Umbilical cord (tissue), 2 donors: ENCODE data around the gene TPSB2. TPM values are rescaled to one million over a fixed set of nuclear protein-coding genes. Genes with fewer than 3 reads are reported as not detected.
"Not testable (repeated sequence)": the region's sequence is repeated elsewhere in the genome, so short reads cannot be mapped to it uniquely, and the experiment has no call there.

Experiments
- DNase-seq: peaks from one replicate; pipeline ENCODE4 v3.0.0-alpha.2; 2015; ENCODE audit warnings: low spot score
- total RNA-seq: library from RNA; depleted of rRNA; stranded (reverse); fragments of >200 nt; gene quantifications from one replicate; pipeline ENCODE4 v1.2.3, GENCODE V29; 2014; ENCODE audit warnings: low replicate concordance; ENCODE audit not compliant: insufficient read depth

The TPSB2 gene
- total RNA-seq, 1 donor from 2014 or later, result 1.9 TPM

DNA sequence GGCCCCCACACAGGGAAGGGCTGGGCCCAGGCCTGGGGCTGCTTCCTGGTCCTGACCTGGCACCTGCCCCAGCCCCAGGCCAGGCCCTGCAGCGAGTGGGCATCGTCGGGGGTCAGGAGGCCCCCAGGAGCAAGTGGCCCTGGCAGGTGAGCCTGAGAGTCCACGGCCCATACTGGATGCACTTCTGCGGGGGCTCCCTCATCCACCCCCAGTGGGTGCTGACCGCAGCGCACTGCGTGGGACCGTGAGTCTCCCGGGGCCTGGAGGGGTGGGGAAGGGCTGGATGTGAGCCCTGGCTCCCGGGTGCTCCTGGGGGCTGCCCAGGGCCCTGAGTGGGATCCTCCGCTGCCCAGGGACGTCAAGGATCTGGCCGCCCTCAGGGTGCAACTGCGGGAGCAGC is 11.1 kb upstream of the TPSB2 start:
- not testable (repeated sequence) for DNase-seq

DNA sequence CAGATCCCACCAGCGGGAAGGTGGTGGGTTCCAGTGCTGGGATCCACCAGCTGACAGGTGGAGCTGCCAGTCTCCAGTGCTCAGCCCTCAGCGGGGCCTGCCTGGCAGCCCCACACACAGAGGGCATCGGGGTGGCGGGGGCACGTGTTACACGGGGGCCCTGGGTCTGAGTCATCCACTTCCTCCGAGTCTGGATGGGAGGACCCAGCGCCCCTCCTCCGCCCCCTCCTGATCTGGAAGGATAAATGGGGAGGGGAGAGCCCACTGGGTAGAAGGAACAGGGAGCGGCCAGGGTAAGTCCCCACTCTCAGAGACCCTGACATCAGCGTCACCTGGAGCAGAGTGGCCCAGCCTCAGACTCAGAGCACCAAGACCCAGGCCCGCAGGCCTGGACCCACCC is 10.5 kb upstream of the TPSB2 start, which contains the start of gene TPSAB1:
Gene TPSAB1 (plus strand): TSS at position 270 of the 400 bp plus-strand sequence. CDS start 234 bp downstream, outside the sequence.
- not testable (repeated sequence) for DNase-seq

DNA sequence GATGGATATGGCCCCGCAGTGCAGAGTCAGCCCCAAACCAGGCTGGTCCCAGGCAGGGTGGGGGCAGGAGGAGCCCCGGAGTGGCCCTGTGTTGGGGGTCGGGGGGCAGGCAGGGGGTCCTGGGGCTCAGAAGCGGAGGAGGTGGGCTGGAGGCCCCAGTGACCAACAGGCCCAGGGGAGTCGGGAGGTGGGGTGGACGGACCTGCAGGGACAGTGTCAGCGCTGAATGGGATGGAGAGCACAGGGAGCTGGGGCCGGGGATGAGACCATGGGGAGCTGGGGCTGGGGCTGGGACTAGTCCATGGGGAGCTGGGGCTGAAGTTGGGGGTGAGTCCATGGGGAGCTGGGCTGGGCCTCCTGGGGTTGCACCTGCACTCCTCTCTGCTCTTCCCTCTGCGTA is 9.6 kb upstream of the TPSB2 start:
- DNase-seq, result not testable (repeated sequence)

DNA sequence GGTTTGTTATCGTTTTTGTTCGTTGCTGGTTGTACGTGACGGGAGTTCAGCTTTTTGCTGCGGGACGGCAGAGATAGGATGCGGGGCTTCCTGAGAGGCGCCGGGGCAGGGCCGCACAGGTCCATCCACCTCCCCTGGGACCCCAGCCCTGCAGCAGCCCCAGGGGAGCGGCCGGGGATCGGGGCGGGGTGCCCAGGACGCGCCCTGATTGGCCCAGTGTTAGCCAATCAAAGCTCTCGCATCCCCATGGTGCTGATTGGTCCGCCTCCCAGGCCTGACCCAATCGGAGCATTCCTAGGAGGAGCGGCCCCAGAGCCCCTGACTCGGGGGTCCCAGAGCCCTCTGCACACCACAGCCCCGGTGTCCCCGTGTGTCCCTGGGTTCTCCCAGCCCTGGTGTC is 8.9 kb upstream of the TPSB2 start:
- not testable (repeated sequence) for DNase-seq

DNA sequence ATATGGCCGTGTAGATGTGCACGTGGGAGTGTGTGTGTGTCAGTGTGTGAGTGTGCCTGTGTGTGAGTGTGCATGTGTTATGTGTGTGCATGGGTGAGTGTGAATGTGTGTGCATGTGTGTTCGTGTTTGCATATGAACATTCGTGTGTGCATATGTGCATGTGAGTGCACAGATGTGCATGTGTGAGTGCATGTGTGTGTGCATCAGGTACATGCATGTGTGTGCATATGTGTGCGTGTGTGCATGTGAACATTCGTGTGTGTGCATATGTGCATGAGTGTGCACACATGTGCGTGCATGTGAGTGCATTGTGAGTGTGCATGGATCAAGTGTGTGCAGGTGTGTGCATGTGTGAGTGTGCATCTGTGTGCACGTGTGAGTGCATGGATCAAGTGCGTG is 8.0 kb upstream of the TPSB2 start:
- DNase-seq, result no peak

DNA sequence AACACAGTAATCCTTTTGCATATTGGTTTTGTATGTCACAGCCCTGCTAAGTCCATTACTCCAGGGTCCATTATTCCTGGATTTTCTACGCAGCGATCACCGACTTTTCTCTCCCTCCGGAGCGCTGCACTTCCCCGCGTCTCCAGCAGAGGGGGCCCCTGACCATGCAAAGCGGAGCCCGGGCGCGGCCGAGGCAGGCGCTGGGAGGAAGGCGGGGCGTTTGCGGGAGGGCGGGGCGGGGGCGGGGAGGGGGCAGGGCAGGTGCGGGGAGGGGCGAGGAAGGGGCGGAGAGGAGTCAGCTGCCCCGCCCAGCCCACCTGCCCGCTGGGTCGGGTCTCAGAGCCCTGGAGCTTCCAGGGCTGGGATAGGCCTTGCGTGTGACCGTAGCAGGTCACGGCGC is 6.7 kb upstream of the TPSB2 start:
- DNase-seq, result not testable (repeated sequence)

DNA sequence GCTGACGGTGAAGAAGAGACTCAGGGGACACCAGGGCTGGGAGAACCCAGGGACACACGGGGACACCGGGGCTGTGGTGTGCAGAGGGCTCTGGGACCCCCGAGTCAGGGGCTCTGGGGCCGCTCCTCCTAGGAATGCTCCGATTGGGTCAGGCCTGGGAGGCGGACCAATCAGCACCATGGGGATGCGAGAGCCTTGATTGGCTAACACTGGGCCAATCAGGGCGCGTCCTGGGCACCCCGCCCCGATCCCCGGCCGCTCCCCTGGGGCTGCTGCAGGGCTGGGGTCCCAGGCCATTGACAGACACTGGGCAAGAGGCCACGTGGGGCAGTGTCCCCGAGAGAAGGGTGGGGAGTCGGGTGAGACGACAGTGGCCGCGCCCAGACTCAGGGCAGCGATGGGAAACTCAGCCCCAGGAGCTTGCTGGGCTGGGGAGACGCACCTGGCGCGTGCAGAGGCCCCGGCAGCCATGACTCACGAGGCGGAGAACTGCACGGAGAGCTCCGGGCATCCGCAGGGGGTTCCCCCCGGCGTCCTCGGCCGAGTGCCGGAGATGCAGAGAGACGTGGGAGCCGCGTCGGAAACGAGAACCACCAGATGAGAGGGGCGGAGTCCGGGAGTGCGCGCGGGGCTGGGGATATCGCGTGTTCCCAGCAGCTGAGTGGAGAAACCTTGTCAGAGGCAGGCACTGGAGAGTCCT is 2.2 kb upstream of the TPSB2 start:
- not testable (repeated sequence) for DNase-seq

DNA sequence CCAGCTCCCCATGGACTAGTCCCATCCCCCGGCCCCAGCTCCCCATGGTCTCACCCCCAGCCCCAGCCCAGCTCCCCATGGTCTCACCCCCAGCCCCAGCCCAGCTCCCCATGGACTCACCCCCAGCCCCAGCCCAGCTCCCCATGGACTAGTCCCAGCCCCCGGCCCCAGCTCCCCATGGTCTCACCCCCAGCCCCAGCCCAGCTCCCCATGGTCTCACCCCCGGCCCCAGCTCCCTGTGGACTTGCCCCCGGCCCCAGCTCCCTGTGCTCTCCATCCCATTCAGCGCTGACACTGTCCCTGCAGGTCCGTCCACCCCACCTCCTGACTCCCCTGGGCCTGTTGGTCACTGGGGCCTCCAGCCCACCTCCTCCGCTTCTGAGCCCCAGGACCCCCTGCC is 1.3 kb upstream of the TPSB2 start:
- not testable (repeated sequence) for DNase-seq

DNA sequence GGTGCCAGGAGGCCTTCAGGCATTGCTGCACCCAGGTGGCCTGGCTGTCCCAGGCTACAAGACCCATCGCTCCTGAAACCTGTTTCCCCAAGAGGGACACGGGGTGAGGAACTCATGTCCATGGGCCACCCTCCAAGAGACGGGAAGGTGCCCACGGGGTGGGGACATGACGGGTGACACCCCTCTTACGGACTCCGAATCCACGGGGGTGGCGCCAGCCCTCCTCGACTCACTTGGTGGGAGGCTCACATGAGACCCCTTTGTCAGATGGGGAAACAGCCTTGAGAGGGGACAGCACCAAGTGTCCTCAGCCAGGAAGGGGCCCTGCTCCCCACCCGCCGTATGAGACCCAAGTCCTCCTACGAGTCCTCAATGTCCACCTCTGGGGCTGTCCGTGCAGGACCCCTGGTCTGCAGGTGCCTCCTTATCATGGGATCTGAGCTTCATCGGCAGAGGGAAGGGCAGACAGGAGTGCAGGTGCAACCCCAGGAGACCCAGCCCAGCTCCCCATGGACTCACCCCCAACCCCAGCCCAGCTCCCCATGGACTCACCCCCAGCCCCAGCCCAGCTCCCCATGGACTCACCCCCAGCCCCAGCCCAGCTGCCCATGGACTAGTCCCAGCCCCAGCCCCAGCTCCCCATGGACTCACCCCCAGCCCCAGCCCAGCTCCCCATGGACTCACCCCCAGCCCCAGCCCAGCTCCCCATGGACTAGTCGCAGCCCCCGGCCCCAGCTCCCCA is 658 bp upstream of the TPSB2 start:
- DNase-seq, result not testable (repeated sequence)

DNA sequence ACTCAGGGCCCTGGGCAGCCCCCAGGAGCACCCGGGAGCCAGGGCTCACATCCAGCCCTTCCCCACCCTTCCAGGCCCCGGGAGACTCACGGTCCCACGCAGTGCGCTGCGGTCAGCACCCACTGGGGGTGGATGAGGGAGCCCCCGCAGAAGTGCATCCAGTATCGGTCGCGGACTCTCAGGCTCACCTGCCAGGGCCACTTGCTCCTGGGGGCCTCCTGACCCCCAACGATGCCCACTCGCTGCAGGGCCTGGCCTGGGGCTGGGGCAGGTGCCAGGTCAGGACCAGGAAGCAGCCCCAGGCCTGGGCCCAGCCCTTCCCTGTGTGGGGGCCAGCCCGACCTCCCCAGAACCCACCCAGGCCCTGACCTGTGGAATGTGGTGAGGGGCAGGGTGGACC is 508 bp downstream of the TPSB2 start:
- not testable (repeated sequence) for DNase-seq

DNA sequence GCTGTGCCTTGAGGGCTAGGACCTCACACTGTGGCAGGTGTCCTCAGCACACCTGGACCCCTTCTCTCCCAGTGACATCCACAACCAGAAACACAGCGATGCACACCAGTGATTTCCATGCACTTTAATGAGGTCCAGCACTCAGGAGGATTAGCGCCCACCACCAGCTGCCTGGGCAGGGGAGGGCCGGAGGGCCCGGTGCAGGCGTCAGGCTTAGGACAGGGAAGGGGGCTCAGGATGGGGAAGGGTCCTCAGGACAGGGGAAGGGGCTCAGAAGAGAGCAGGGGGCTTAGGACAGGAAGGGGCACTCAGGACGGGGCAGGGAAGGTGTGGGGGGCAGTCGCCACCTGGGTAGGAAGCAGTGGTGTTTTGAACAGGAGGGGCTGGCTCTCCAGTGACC is 1.8 kb downstream of the TPSB2 start:
- not testable (repeated sequence) for DNase-seq

DNA sequence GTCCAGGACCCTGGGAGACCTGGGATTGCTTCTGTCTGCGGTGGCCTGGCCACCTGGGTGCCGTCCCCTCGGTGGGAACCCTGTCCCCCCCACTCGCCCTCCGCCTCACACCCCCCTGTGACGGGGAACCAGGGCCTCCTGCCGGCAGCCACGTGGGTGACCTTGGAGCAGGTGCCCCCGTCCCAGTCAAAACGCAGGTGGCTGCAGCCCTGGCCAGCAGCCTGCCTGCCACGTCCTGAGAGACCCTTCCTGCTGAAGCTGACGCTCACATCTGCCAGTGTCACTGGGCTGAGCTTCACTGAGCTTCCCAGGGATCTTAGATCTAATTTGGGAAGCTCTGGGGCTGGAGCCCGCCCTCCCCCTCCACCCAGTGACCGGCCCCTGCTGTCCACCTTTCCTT is 3.3 kb downstream of the TPSB2 start:
- DNase-seq, result not testable (repeated sequence)

DNA sequence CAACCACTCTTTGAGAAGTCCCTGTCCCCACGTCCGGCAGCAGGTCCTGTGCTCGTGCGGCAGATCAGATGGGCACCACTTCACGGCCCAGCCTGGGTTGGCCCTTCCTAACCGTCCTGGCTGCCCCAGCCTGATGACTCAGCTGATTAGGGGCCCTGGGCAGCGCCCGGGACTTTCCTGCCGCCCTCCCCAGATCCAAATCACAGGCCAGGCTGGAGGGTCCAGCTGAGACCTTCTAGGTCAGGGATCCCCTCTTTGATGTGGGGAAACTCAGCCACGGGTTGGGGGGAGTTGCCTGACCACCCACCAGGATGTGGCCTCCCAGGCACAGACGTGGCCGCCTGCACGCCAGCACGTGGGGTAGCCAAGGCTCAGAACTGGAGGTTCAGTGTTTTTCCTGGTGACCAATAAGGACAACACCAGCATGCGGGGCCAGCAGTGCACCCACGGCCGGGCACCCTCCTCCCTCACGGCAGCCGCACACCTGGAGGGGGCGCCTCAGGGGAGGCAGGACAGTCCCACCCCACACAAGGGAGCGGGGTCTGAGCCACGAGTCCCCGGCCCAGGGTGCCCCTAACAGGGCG is 4.2 kb downstream of the TPSB2 start:
- DNase-seq, result not testable (repeated sequence)

DNA sequence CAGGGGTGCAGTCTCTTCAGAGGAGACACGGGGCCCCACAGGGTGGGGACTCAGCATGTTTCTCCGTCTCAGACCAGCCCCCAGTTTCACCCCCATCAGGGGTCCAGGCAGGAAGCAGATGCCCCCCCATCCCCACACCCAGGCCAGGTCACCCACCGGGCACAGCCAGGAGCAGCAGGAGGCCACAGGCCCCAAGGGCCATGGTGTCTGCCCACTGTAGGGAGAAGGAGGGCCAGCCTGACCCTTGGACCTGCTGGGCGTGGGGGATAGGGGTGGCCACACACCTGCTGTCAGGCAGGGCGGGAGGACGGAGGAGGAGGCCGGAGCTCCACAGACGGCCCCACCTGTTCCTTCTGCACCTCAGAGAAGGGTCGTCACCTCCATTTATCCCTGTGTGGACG is 4.9 kb downstream of the TPSB2 start, which contains the start of gene TPSG1:
Gene TPSG1 (minus strand): TSS at position 218 of the 401 bp plus-strand sequence. CDS start 16 bp downstream, at position 202.
- no peak for DNase-seq

DNA sequence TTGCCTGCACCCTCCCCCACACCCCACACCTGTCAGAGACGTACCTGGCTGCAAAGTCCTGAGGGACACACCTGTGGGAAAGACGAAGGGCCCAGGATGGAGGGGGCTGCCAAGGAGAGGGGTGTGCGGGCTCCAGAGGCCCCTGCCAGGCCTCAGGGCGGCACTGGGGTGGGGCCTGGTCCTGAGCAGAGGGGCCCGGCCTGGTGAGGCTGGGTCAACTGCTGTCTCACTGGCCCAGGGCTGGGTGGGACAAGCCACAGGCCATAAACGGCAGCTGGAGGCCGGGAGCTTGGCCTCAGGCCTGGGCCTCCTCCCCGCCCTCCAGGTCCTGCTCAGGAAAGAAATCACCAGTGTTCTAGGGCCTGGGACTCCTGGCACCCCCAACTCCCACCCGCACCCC is 5.4 kb downstream of the TPSB2 start:
- DNase-seq, result no peak

DNA sequence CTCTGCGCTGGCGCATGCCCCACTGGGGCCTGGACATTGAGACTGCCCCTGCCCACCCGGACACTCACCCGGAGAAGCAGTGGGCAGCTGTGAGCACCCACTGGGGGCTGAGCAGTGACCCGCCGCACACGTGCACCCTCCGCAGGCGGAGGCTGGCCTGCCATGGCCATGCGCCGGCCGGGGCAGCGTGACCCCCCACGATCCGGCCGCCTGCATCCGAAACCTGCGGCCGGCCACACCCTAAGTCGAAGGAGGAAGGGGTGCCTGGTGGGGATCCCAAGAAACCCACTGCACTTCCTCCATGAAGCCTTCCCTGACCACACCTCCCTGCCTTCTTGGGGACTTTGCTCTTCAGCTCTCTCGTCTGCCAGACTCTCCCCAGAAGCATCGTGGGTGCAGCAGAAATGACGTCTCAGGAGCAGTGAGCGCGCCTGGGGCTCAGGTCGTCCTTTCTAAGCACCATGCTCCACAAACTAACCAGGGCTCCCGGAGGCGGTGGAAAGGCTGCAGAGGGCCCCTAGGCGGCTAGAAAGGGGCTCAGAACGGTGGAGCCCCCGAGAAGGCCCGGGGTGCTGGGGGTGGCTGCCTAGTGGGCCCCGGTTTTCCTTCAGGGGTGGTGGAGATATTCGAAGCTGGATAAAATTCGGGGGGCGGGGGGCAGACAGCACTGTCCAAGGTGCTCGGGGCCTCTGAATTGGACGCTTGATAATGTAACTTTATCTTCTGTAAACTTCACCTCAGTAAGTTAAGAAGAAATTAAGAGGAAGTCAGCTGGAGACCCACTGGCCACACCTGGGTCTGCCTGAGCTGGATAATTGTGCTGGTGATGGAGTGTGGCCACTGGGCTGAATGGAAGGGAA is 6.4 kb downstream of the TPSB2 start:
- no peak for DNase-seq

DNA sequence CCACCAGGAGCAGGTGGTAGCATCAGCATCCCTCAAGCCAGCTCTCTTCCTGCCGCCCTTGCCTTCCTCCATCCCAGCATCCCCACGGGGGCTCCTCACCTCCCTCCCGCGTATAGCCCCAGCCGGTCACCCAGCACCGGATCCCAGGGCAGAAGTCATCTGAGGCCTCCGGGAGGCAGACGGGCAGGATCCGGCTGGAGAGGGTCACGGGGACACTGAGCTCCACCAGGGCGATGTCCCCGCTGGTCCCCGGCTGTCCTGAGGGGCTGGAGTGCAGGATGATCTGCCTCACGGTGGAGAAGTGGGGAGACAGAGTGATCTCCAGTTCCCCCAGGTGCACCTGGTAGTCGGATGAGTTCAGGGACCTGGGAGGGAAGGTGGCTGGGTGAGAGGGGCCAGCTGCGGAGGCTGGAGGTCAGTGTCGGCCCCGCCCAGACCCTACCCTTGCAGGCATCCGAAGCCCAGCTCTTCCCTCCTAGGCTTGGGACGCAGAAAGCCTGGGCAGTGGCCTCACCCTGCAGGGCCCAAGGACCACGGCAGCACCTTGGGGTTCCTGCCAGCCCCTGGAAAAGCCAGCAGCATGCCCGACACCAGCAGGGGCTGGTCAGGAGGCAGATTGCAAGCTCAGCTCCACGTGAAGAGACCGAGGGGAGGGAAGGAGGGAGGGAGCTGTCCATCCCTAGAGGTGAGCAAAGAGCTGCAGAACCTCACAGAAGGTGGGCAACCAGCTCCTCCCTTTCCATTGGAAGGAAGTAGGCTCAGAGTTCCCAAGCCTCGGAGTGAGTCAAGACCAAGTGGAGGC is 7.2 kb downstream of the TPSB2 start:
- DNase-seq, result no peak

DNA sequence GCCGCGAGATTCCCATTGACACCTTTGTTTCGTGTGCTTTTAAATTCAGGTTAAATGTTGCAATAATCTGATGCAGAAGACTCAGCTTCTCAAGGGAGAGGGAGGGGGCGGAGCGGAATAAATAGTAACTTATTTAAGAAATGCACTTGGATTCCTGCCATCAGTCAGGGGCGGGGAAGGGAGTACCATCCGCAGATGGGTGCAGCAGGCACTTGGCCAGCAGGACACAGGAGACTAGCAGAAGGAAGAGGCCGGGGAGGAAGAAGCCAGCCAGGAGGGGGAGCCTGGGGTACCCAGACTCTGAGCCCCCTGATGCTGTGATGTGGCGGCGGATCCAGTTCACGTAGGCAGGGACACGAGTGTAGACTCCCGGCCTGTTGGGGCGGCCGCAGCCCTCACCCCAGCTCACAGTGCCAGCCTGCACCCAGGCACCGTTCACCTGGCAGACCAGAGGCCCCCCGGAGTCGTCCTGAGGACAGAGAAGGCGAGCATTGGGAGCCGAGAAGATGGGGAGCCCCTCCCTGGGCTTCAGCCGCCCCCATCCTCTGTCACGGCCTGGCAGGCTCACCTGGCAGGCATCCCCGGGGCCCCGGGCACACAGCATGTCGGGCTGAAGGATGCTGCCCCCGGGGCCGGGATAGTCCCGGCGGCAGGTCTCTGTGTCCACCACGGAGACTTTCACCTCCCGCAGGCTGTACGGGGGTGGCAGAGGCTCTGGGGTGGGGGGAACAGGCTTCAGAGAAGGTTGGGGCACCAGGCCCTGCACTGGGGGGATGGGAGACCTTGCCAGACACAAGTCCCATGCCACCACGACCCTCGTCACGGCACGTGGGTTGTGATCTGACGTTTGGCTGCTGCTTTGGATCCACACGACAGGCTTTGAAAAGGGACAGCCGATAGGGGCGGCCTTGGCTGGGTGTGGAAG is 8.1 kb downstream of the TPSB2 start:
- DNase-seq, result no peak

DNA sequence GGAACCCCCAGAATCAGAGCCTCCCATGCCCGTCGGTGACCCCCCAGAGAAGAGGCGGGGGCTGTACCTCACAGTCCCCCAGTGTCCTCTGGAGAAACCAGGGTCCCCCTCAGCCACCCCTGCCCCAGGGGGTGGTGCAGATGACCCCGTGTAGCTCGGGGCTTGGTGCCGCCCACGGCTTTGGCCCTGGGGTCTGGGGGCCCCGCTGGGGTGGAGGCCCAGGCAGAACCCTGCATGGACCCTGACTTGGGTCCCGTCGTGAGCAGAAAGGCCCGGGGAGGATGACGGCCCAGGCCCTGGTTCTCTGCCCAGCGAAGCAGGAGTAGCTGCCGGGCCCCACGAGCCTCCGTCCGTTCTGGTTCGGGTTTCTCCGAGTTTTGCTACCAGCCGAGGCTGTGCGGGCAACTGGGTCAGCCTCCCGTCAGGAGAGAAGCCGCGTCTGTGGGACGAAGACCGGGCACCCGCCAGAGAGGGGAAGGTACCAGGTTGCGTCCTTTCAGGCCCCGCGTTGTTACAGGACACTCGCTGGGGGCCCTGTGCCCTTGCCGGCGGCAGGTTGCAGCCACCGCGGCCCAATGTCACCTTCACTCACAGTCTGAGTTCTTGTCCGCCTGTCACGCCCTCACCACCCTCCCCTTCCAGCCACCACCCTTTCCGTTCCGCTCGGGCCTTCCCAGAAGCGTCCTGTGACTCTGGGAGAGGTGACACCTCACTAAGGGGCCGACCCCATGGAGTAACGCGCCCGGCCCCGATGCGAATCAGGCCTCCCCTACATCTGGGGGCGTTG is 8.9 kb downstream of the TPSB2 start:
- DNase-seq, result no peak
